ENCODE measurements around the gene DDX10. TPM values are rescaled to one million over a fixed set of nuclear protein-coding genes. Genes with fewer than 3 reads are reported as not detected.

DDX10 gene
- total and polyA plus RNA-seq, 2 experiments from 2014 or later: 32.4 to 37.8 TPM

GRCh38 chr11:108916290-108916689, 251.4 kb downstream of the DDX10 start (continued):
- no peak for TF ChIP-seq REST (IDR thresholded peaks at IDR 0.05; ENCODE audit: unreplicated experiment)
- TF ChIP-seq POLR2AphosphoS5 (IDR thresholded peaks at IDR 0.05; ENCODE audit: low read depth): no peak
- TF ChIP-seq ETS1 (IDR thresholded peaks at IDR 0.05): no peak

- Histone ChIP-seq H3K4me3 (no peak overlapping the region), H4K20me1 (replicated peaks; ENCODE audit: insufficient read depth) (no peaks in the 10 kb centered on the region), H3K36me3 (ENCODE audit: insufficient read depth) (no peaks in the 10 kb centered on the region; the same call in 1 of the 2 replicates), H3K9me2 (ENCODE audit: insufficient read depth) (no peaks in the 10 kb centered on the region), H3K4me1 (ENCODE audit: insufficient read depth) (no peaks in the 10 kb centered on the region), H3K27me3 (ENCODE audit: insufficient read depth) (no peaks in the 10 kb centered on the region), H3F3A (replicated peaks; ENCODE audit: low read depth) (no peaks in the 10 kb centered on the region), H2AFZ (no peak overlapping the region), H3K79me2 (replicated peaks; ENCODE audit: insufficient read depth) (no peaks in the 10 kb centered on the region), H3K4me2 (no peak overlapping the region), H3K27ac (ENCODE audit: low read depth) (no peak overlapping the region)
- Mint-ChIP-seq H3K4me3 (no peak overlapping the region), H3K27ac (no peak overlapping the region), H3K36me3 (ENCODE audit: low read depth) (no peaks in the 10 kb centered on the region), H3K27me3 (ENCODE audit: insufficient read depth, low read depth, poor library complexity) (no peaks in the 10 kb centered on the region), H3K4me1 (peaks cover 9% of the 10 kb centered on the region; the same call in 2 of the 3 replicates), H3K9me3 (no peaks in the 10 kb centered on the region)
- ATAC-seq (no peak), DNase-seq (ENCODE audit: low spot score) (no peak)
- no peak for TF ChIP-seq ZNF462 (CRISPR knock-in tag; IDR thresholded peaks at IDR 0.05)
- TF ChIP-seq STAT1 (IDR thresholded peaks at IDR 0.05; ENCODE audit: unreplicated experiment): no peak
- no peak for TF ChIP-seq ETS1 (IDR thresholded peaks at IDR 0.05)
- TF ChIP-seq NANOG (IDR thresholded peaks at IDR 0.05; ENCODE audit: borderline replicate concordance): no peak
- TF ChIP-seq REST (IDR thresholded peaks at IDR 0.05; ENCODE audit: unreplicated experiment): no peak
- TF ChIP-seq EZH2 (IDR thresholded peaks at IDR 0.05; ENCODE audit: low read depth, unreplicated experiment): no peak
- TF ChIP-seq EZH2phosphoT487 (IDR thresholded peaks at IDR 0.05; ENCODE audit: unreplicated experiment): no peak
Measured at GRCh38 chr11:108916935-108917334, 252.1 kb downstream of the DDX10 start.
